Gastroesophageal sphincter (tissue), 4 donors: ENCODE results near the gene TP73. TPM values are rescaled to one million over a fixed set of nuclear protein-coding genes. Genes with fewer than 3 reads are reported as not detected.

Source experiments
- ATAC-seq: fragments of 150-250 bp; one replicate; pipeline ENCODE4 v1.9.1; 2016; ENCODE audit warnings: mild to moderate bottlenecking, moderate library complexity
- H3K27ac ChIP-seq, 4 donors: fragments of 200-600 bp; sonication (generic) in 3 of 4; 1 replicate in 3 of 4; 2 replicates in 1 of 4; pipeline ENCODE4 v1.5.1; 2016 to 2019
- H3K27me3 ChIP-seq: fragments of 200-600 bp; sonication (generic); one replicate; pipeline ENCODE4 v1.5.1; 2019
- H3K36me3 ChIP-seq, 2 donors: fragments of 200-600 bp; sonication (generic); one replicate each; pipeline ENCODE4 v1.5.1; 2019; ENCODE audit warnings: control low read depth in 1 of 2
- H3K4me1 ChIP-seq, 3 donors: fragments of 200-600 bp; sonication (generic); 1 replicate in 2 of 3; 2 replicates in 1 of 3; pipeline ENCODE4 v1.5.1; 2016 to 2019; ENCODE audit warnings: control low read depth in 2 of 3
- H3K4me3 ChIP-seq, 2 donors: fragments of 200-600 bp; sonication (generic); one replicate each; pipeline ENCODE4 v1.5.1; 2019; ENCODE audit warnings: mild to moderate bottlenecking in 1 of 2, moderate library complexity in 1 of 2
- H3K9me3 ChIP-seq, 3 donors: fragments of 200-600 bp; sonication (generic); one replicate each; pipeline ENCODE4 v1.5.1; 2017 to 2019; ENCODE audit warnings: control low read depth in 2 of 3
- EP300 ChIP-seq: sonication (generic); formaldehyde crosslinking; IDR thresholded peaks from one replicate; pipeline ENCODE4 v1.6.1; 2017; ENCODE audit warnings: antibody characterized with exemption, mild to moderate bottlenecking
- POLR2A ChIP-seq, 2 donors: fragments of 450-650 bp; IDR thresholded peaks; one replicate each; pipeline ENCODE4 v1.6.1; 2017; ENCODE audit warnings: antibody characterized with exemption in 2 of 2, mild to moderate bottlenecking in 2 of 2, moderate library complexity in 1 of 2
- POLR2AphosphoS5 ChIP-seq: sonication (generic); formaldehyde crosslinking; IDR thresholded peaks from one replicate; pipeline ENCODE4 v1.6.1; 2017; ENCODE audit warnings: antibody characterized with exemption
- WGBS, 2 donors: methylation state at CpG; one replicate each; pipeline ENCODE4 v1.1.5; 2018; ENCODE audit warnings: low coverage in 1 of 2; 5-methylcytosine and 5-hydroxymethylcytosine counted together
- total RNA-seq, 4 donors: library from RNA; depleted of rRNA; stranded (reverse); fragments of >200 nt; gene quantifications; one replicate each; pipeline ENCODE4 v1.1.0, GENCODE V29; 2016
- TF ChIP-seq, protein P1 (sequence below), 4 experiments: fragments of 200-600 bp in 2 of 4; fragments of 450-650 bp in 2 of 4; sonication (generic) in 1 of 4; IDR thresholded peaks; one replicate each; pipeline ENCODE4 v1.5.1; 2017 to 2019; ENCODE audit warnings: antibody characterized with exemption in 4 of 4, mild to moderate bottlenecking in 2 of 4, moderate library complexity in 2 of 4

TP73 gene
- total RNA-seq, 4 donors from 2014 or later = 0.19 to 0.22 TPM; not detected in 2

- H3K9me3 ChIP-seq = no peaks in the 10 kb centered on the region
- 80% methylated on average over 2 of the region's 37 CpGs; no CpG with 5 or more reads in 1 of the 2 donors for WGBS, 2 donors
- no peak overlapping the region for H3K4me3 ChIP-seq
- peaks cover 0 to 6% (median 0%) of the 10 kb centered on the region in 3 donors for H3K4me1 ChIP-seq
- H3K27ac ChIP-seq = no peak overlapping the region
- no peaks in the 10 kb centered on the region for H3K36me3 ChIP-seq
- TF ChIP-seq, protein P1, sequence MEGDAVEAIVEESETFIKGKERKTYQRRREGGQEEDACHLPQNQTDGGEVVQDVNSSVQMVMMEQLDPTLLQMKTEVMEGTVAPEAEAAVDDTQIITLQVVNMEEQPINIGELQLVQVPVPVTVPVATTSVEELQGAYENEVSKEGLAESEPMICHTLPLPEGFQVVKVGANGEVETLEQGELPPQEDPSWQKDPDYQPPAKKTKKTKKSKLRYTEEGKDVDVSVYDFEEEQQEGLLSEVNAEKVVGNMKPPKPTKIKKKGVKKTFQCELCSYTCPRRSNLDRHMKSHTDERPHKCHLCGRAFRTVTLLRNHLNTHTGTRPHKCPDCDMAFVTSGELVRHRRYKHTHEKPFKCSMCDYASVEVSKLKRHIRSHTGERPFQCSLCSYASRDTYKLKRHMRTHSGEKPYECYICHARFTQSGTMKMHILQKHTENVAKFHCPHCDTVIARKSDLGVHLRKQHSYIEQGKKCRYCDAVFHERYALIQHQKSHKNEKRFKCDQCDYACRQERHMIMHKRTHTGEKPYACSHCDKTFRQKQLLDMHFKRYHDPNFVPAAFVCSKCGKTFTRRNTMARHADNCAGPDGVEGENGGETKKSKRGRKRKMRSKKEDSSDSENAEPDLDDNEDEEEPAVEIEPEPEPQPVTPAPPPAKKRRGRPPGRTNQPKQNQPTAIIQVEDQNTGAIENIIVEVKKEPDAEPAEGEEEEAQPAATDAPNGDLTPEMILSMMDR (IDR thresholded peaks at IDR 0.05) = peak in 1 of 4 experiments; percentile 15
- no peak for TF ChIP-seq POLR2A (IDR thresholded peaks at IDR 0.05)
- no peak for ATAC-seq
- peaks cover 91% of the 10 kb centered on the region for H3K27me3 ChIP-seq
Observed at GRCh38 chr1:3727042-3727824, 74.9 kb downstream of the TP73 start.

GRCh38 chr1:3727825-3728776, 75.8 kb downstream of the TP73 start:
- Histone ChIP-seq H3K4me3 (no peak overlapping the region), H3K4me1 (peaks cover 0 to 15% (median 0%) of the 10 kb centered on the region in 3 donors), H3K9me3 (no peaks in the 10 kb centered on the region), H3K27me3 (peaks cover 92% of the 10 kb centered on the region), H3K27ac (no peak overlapping the region), H3K36me3 (no peaks in the 10 kb centered on the region)
- ATAC-seq = no peak
- TF ChIP-seq POLR2AphosphoS5 (no peak), POLR2A (IDR thresholded peaks at IDR 0.05) (no peak), EP300 (no peak)
- TF ChIP-seq, protein P1 (IDR thresholded peaks at IDR 0.05) = no peak
- WGBS, 2 donors = 83% methylated on average over 2 of the region's 31 CpGs; no CpG with 5 or more reads in 1 of the 2 donors

DNA sequence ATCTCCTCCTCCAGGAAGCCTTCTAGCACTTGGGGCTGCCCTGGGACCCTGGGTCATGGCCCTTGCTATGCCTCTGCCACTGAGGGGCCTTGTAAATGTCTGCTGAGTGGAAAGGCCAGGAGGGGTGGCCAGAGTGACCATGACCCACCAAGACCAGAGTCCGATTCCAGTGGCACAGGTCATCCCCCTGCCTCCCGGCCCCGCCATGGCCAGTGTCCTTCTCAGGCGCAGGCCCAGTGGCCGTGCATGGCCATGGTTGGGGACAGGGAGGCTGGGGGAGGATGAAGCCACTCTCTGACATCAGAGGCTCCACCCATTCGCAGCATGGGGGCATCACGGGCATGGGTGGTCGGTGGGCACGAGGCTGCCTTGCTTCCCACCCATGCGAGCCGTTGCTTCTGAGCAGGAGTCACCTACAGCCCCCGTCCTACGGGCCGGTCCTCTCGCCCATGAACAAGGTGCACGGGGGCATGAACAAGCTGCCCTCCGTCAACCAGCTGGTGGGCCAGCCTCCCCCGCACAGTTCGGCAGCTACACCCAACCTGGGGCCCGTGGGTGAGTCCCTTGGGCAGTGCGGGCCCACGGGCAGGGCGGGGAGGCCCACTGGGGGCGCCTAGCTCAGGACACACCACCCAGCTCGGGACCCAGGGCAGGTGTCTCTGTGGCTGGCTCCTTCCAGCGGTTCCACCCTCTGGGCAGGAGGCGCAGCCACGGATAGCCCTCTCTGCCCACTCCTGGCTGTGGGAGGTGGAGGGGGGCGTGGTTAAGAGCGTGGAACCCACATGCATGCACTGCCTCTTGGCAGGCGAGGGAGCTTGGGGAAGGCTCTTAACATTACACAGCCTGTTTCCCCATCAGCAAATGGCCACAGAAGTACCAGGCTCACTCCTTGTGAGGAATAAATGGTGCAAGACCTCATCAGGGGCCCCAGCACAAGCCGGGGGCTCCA, 77.6 kb downstream of the TP73 start:
- no peak overlapping the region for H3K4me3 ChIP-seq
- no peaks in the 10 kb centered on the region for H3K9me3 ChIP-seq
- whole genome bisulfite sequencing, 2 donors = 50 to 80% methylated on average over 1 of the region's 32 CpGs
- ATAC-seq = no peak
- peaks cover 84% of the 10 kb centered on the region for H3K27me3 ChIP-seq
- H3K27ac ChIP-seq = no peak overlapping the region
- H3K36me3 ChIP-seq = peaks cover 0 to 8% of the 10 kb centered on the region in 2 donors
- no peak for TF ChIP-seq EP300
- TF ChIP-seq, protein P1 (IDR thresholded peaks at IDR 0.05) = no peak
- TF ChIP-seq POLR2AphosphoS5 = no peak
- TF ChIP-seq POLR2A (IDR thresholded peaks at IDR 0.05) = no peak
- H3K4me1 ChIP-seq = peaks cover 0 to 15% (median 0%) of the 10 kb centered on the region in 3 donors

GRCh38 chr1:3730543-3731247, 78.4 kb downstream of the TP73 start:
- no peak for TF ChIP-seq EP300
- no peak for TF ChIP-seq POLR2A (IDR thresholded peaks at IDR 0.05)
- TF ChIP-seq, protein P1 (IDR thresholded peaks at IDR 0.05) = no peak
- no peak for TF ChIP-seq POLR2AphosphoS5
- 60% methylated on average over 2 of the region's 25 CpGs; no CpG with 5 or more reads in 1 of the 2 donors for WGBS, 2 donors
- peaks cover 0 to 16% of the 10 kb centered on the region in 2 donors for H3K36me3 ChIP-seq
- no peak overlapping the region for H3K27ac ChIP-seq
- H3K27me3 ChIP-seq = peaks cover 76% of the 10 kb centered on the region
- peaks cover 0 to 15% (median 0%) of the 10 kb centered on the region in 3 donors for H3K4me1 ChIP-seq
- no peak overlapping the region for H3K4me3 ChIP-seq
- no peak for ATAC-seq
- no peaks in the 10 kb centered on the region for H3K9me3 ChIP-seq
